MM.1S (cell line): Measurements from ENCODE around the gene PHACTR4.
"Not testable (repeated sequence)": the region's sequence is repeated elsewhere in the genome, so short reads cannot be mapped to it uniquely, and the experiment has no call there.

ENCODE experiments used
- DNase-seq: peaks from one replicate; pipeline ENCODE4 v3.0.0-alpha.2; 2015
- H2AFZ ChIP-seq: fragments of 300-600 bp; sonication (generic); 2 replicates; pipeline ENCODE4 v1.6.0; 2016; ENCODE audit warnings: antibody characterized with exemption, low read length
- H3F3A ChIP-seq: fragments of 300-600 bp; sonication (generic); 2 replicates; pipeline ENCODE4 v1.6.1; 2016; ENCODE audit warnings: mild to moderate bottlenecking, antibody characterized with exemption, low read length, moderate library complexity, mixed read lengths; ENCODE audit not compliant: insufficient read depth
- H3K27ac ChIP-seq: fragments of 300-600 bp; sonication (generic); 2 replicates; pipeline ENCODE4 v1.5.1; 2016; ENCODE audit warnings: mild to moderate bottlenecking, low read length
- H3K27me3 ChIP-seq: fragments of 300-600 bp; sonication (generic); replicated peaks from 2 replicates; pipeline ENCODE4 v1.6.0; 2016; ENCODE audit warnings: low read length; ENCODE audit not compliant: insufficient read depth
- H3K36me3 ChIP-seq: fragments of 300-600 bp; sonication (generic); replicated peaks from 2 replicates; pipeline ENCODE4 v1.6.1; 2016; ENCODE audit warnings: mild to moderate bottlenecking, low read length, mixed read lengths; ENCODE audit not compliant: insufficient read depth
- H3K4me1 ChIP-seq: fragments of 300-600 bp; sonication (generic); 2 replicates; pipeline ENCODE4 v1.6.1; 2016; ENCODE audit warnings: low read length, mixed read lengths
- H3K4me2 ChIP-seq: fragments of 300-600 bp; sonication (generic); 2 replicates; pipeline ENCODE4 v1.6.0; 2016; ENCODE audit warnings: low read depth, low read length
- H3K4me3 ChIP-seq: fragments of 300-600 bp; sonication (generic); 2 replicates; pipeline ENCODE4 v1.5.1; 2016; ENCODE audit warnings: low read length, mixed read lengths
- H3K79me2 ChIP-seq: fragments of 300-600 bp; sonication (generic); 2 replicates; pipeline ENCODE4 v1.6.1; 2016; ENCODE audit warnings: mixed run types, low read length, mixed read lengths
- H3K9ac ChIP-seq: fragments of 300-600 bp; sonication (generic); 2 replicates; pipeline ENCODE4 v1.6.1; 2016; ENCODE audit warnings: low read length, mixed read lengths
- H3K9me2 ChIP-seq: fragments of 300-600 bp; sonication (generic); replicated peaks from 2 replicates; pipeline ENCODE4 v1.6.1; 2016; ENCODE audit warnings: mild to moderate bottlenecking, low read length, mixed read lengths; ENCODE audit not compliant: insufficient read depth
- H3K9me3 ChIP-seq: fragments of 300-600 bp; sonication (generic); replicated peaks from 2 replicates; pipeline ENCODE4 v1.6.1; 2016; ENCODE audit warnings: mild to moderate bottlenecking, low read length, mixed read lengths; ENCODE audit not compliant: insufficient read depth
- H4K20me1 ChIP-seq: fragments of 300-600 bp; sonication (generic); 2 replicates; pipeline ENCODE4 v1.6.1; 2016; ENCODE audit warnings: mild to moderate bottlenecking, low read length, moderate library complexity, mixed read lengths; ENCODE audit not compliant: insufficient read depth
- EZH2 ChIP-seq: fragments of 300-600 bp; sonication (generic); optimal IDR thresholded peaks from 2 replicates; pipeline ENCODE3; 2017; ENCODE audit warnings: low read depth, mild to moderate bottlenecking, antibody characterized with exemption, low read length, mixed read lengths
- EZH2phosphoT487 ChIP-seq: fragments of 300-600 bp; sonication (generic); IDR thresholded peaks from 2 replicates; pipeline ENCODE4 v1.6.1; 2018; ENCODE audit warnings: antibody characterized with exemption, low read length
- TF ChIP-seq, protein P1 (sequence below): fragments of 300-600 bp; sonication (generic); IDR thresholded peaks from 2 replicates; pipeline ENCODE4 v1.5.1; 2016; ENCODE audit warnings: antibody characterized with exemption, low read length, mixed read lengths

The PHACTR4 gene

DNA sequence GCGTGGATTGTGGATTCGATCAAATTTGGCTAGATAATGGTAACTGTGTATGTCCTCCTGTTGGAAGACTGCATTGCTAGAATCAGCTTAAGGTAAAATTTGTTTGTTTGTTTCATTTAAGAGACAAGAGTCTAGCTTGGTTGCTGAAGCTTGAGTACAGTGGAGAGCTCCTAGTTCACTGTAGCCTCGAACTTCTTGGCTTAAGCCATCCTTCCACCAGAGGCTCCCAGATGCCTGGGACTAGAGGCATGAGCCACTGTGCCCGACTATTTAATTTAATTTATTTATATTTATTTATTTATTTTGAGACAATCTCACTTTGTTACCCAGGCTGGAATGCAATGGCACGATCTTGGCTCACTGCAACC lies 1.5 kb downstream of the PHACTR4 start:
- Histone ChIP-seq H3K36me3 (no peaks in the 10 kb centered on the region), H2AFZ (no peak overlapping the region), H3K79me2 (peaks cover 53% of the 10 kb centered on the region), H3K4me2 (peak overlapping the region; percentile 64; the same call in 1 of the 2 replicates), H3K4me3 (peak overlapping the region; percentile 82), H3K9me3 (no peaks in the 10 kb centered on the region), H3K4me1 (peaks cover 9% of the 10 kb centered on the region; the same call in 1 of the 2 replicates), H4K20me1 (no peaks in the 10 kb centered on the region), H3K9ac (no peak overlapping the region), H3K9me2 (no peaks in the 10 kb centered on the region), H3F3A (no peaks in the 10 kb centered on the region; the same call in 1 of the 2 replicates), H3K27ac (no peak overlapping the region), H3K27me3 (no peaks in the 10 kb centered on the region)
- DNase-seq: no peak
- TF ChIP-seq, protein P1, sequence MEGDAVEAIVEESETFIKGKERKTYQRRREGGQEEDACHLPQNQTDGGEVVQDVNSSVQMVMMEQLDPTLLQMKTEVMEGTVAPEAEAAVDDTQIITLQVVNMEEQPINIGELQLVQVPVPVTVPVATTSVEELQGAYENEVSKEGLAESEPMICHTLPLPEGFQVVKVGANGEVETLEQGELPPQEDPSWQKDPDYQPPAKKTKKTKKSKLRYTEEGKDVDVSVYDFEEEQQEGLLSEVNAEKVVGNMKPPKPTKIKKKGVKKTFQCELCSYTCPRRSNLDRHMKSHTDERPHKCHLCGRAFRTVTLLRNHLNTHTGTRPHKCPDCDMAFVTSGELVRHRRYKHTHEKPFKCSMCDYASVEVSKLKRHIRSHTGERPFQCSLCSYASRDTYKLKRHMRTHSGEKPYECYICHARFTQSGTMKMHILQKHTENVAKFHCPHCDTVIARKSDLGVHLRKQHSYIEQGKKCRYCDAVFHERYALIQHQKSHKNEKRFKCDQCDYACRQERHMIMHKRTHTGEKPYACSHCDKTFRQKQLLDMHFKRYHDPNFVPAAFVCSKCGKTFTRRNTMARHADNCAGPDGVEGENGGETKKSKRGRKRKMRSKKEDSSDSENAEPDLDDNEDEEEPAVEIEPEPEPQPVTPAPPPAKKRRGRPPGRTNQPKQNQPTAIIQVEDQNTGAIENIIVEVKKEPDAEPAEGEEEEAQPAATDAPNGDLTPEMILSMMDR: no peak
- TF ChIP-seq EZH2phosphoT487: no peak
- TF ChIP-seq EZH2: no peak

DNA sequence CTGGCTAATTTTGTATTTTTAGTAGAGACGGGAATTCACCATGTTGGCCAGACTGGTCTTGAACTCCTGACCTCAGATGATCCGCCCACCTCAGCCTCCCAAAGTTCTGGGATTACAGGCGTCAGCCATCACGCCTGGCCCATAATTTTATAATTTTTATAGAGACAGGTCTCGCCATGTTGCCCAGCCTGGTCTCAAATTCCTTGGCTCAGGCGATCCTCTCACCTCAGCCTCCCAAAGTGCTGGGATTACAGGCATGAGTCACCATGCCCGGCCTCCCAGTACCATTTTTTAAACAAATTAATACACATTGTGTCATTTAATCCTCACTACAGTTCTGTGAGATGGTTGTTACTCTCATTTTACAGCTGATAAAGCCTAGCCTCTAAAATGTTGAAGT lies 3.9 kb downstream of the PHACTR4 start:
- not testable (repeated sequence) for H3K27ac ChIP-seq, H3K4me1 ChIP-seq, H3K9ac ChIP-seq, H3K36me3 ChIP-seq, H3K4me2 ChIP-seq, H3K9me2 ChIP-seq, H3K9me3 ChIP-seq, DNase-seq, H3K27me3 ChIP-seq, H3K4me3 ChIP-seq, H2AFZ ChIP-seq, H3F3A ChIP-seq, H4K20me1 ChIP-seq
- peaks cover 62% of the 10 kb centered on the region for H3K79me2 ChIP-seq

- no peak overlapping the region for H3K9ac ChIP-seq
- no peak for DNase-seq
Measured at GRCh38 chr1:28374297-28374696, 4.8 kb downstream of the PHACTR4 start.

DNA sequence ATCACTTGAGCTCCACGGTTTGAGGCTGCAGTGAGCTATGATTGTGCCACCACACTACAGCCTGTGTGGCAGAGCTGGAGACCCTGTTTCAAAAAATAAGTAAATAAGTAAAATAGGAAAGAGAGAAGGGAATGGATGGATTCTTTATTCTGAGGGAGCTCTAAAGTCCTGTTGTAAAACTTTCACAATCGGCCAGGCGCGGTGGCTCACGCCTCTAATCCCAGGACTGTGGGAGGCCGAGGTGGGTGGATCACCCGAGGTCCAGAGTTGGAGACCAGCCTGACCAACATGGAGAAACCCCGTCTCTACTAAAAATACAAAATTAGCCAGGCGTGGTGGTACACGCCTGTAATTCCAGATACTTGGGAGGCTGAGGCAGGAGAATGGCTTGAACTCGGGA lies 6.1 kb downstream of the PHACTR4 start:
- not testable (repeated sequence) for H3K4me3 ChIP-seq, H3K9me2 ChIP-seq, H3K9ac ChIP-seq, H3K27me3 ChIP-seq, H3K4me2 ChIP-seq, H3K27ac ChIP-seq, H4K20me1 ChIP-seq, H3K9me3 ChIP-seq, H3K36me3 ChIP-seq, H2AFZ ChIP-seq, H3K4me1 ChIP-seq, H3F3A ChIP-seq, DNase-seq
- peaks cover 66% of the 10 kb centered on the region for H3K79me2 ChIP-seq

More at GRCh38 chr1:28374297-28374696, 4.8 kb downstream of the PHACTR4 start:
- Histone ChIP-seq H3K4me1 (peaks cover 6% of the 10 kb centered on the region; the same call in 1 of the 2 replicates), H3K9me3 (no peaks in the 10 kb centered on the region), H4K20me1 (no peaks in the 10 kb centered on the region), H3F3A (no peaks in the 10 kb centered on the region; the same call in 1 of the 2 replicates), H3K79me2 (peaks cover 68% of the 10 kb centered on the region), H3K4me2 (no peak overlapping the region), H3K27ac (no peak overlapping the region), H3K27me3 (no peaks in the 10 kb centered on the region), H3K36me3 (no peaks in the 10 kb centered on the region), H2AFZ (no peak overlapping the region), H3K9me2 (no peaks in the 10 kb centered on the region), H3K4me3 (no peak overlapping the region)
- TF ChIP-seq EZH2phosphoT487 (no peak), EZH2 (no peak)
- TF ChIP-seq, protein P1: no peak

GRCh38 chr1:28376195-28376594 lies 6.7 kb downstream of the PHACTR4 start:
- H3K27ac ChIP-seq, H2AFZ ChIP-seq, H3K4me3 ChIP-seq, H3K27me3 ChIP-seq, H3K9me3 ChIP-seq, DNase-seq, H4K20me1 ChIP-seq, H3K4me2 ChIP-seq, H3K9me2 ChIP-seq, H3K36me3 ChIP-seq, H3F3A ChIP-seq, H3K4me1 ChIP-seq, H3K9ac ChIP-seq: not testable (repeated sequence)
- H3K79me2 ChIP-seq: peaks cover 64% of the 10 kb centered on the region
